Activated CD8-positive, alpha-beta memory T cell treated with anti-CD3 and anti-CD28 coated beads, Interleukin-2, amount 50 U/mL, for 48 hours (primary cell): ENCODE data around the gene SERTAD2.

Experiments used
- DNase-seq: peaks from one replicate; pipeline ENCODE4 v3.0.0-alpha.2; 2020

Gene SERTAD2

GRCh38 chr2:64646007-64646880 lies 7.5 kb downstream of the SERTAD2 start:
- peak; percentile 98 for DNase-seq

GRCh38 chr2:64644458-64645382 lies 9.0 kb downstream of the SERTAD2 start:
- peak; percentile 76 for DNase-seq

GRCh38 chr2:64643838-64644457 lies 9.8 kb downstream of the SERTAD2 start:
- DNase-seq = no peak

GRCh38 chr2:64641599-64641998 lies 12.1 kb downstream of the SERTAD2 start:
- no peak for DNase-seq

GRCh38 chr2:64640153-64641044 lies 13.3 kb downstream of the SERTAD2 start:
- DNase-seq = no peak

GRCh38 chr2:64639691-64640090 lies 14.0 kb downstream of the SERTAD2 start:
- DNase-seq = no peak

- no peak for DNase-seq
These were observed 15.1 kb downstream of the SERTAD2 start for GRCh38 chr2:64638502-64639120.

GRCh38 chr2:64637931-64638330 lies 15.8 kb downstream of the SERTAD2 start:
- no peak for DNase-seq

- DNase-seq = no peak
These were observed 16.6 kb downstream of the SERTAD2 start for GRCh38 chr2:64637000-64637635.

- DNase-seq = no peak
These were observed 17.5 kb downstream of the SERTAD2 start for GRCh38 chr2:64635976-64636911.

- no peak for DNase-seq
These were observed 19.1 kb downstream of the SERTAD2 start for GRCh38 chr2:64634345-64635267.

GRCh38 chr2:64632835-64633819 lies 20.6 kb downstream of the SERTAD2 start:
- DNase-seq = no peak

- DNase-seq = no peak
These were observed 21.9 kb downstream of the SERTAD2 start for GRCh38 chr2:64631771-64632170.

- no peak for DNase-seq
These were observed 23.0 kb downstream of the SERTAD2 start for GRCh38 chr2:64630752-64631151.

- no peak for DNase-seq
These were observed 23.8 kb downstream of the SERTAD2 start for GRCh38 chr2:64629875-64630274.

GRCh38 chr2:64629329-64629781 lies 24.4 kb downstream of the SERTAD2 start:
- no peak for DNase-seq
